ENCODE results near the gene AGFG1. TPM values are rescaled to one million over a fixed set of nuclear protein-coding genes. Genes with fewer than 3 reads are reported as not detected.

AGFG1 gene
- total RNA-seq, 1 experiment from 2014 or later = 122 TPM

GRCh38 chr2:227565080-227565479, 93.1 kb downstream of the AGFG1 start:
- H3K27me3 ChIP-seq (replicated peaks; ENCODE audit: insufficient read depth, low read depth, low read length, poor library complexity) = no peaks in the 10 kb centered on the region
- no peak overlapping the region for H3K4me3 ChIP-seq (ENCODE audit: low read depth, low read length, poor library complexity, severe bottlenecking)
- no peaks in the 10 kb centered on the region for H3K4me1 ChIP-seq (ENCODE audit: insufficient read depth, low read length, poor library complexity, severe bottlenecking)
- no peak overlapping the region for H3K27ac ChIP-seq (ENCODE audit: low read depth, low read length, poor library complexity, severe bottlenecking)
- no peaks in the 10 kb centered on the region for H3K36me3 ChIP-seq (ENCODE audit: insufficient read depth, low read length, poor library complexity, severe bottlenecking)
- DNase-seq (ENCODE audit: low spot score) = no peak
- intact Hi-C loops (cut with micrococcal nuclease; ENCODE audit: unreplicated experiment) = no loop called here
- CTCF ChIA-PET = no interaction called here
- TF ChIP-seq CTCF (conservative IDR thresholded peaks at IDR 0.05; ENCODE audit: low read depth, low read length) (no peak), EZH2 (IDR thresholded peaks at IDR 0.05; ENCODE audit: borderline replicate concordance, low read depth, low read length, poor library complexity, severe bottlenecking) (no peak)
- no TSS peak for BruUV-seq (replicated peaks)
- POLR2A ChIA-PET (ENCODE audit: low non-redundant PET) = no interaction called here
- no peaks in the 10 kb centered on the region for H3K9me3 ChIP-seq (ENCODE audit: low read depth, low read length, poor library complexity, severe bottlenecking)

- TF ChIP-seq CTCF (conservative IDR thresholded peaks at IDR 0.05; ENCODE audit: low read depth, low read length) (no peak), EZH2 (IDR thresholded peaks at IDR 0.05; ENCODE audit: borderline replicate concordance, low read depth, low read length, poor library complexity, severe bottlenecking) (no peak)
- intact Hi-C loops (cut with micrococcal nuclease; ENCODE audit: unreplicated experiment) = no loop called here
- BruUV-seq (replicated peaks) = no TSS peak
- H3K27ac ChIP-seq (ENCODE audit: low read depth, low read length, poor library complexity, severe bottlenecking) = no peak overlapping the region
- no peaks in the 10 kb centered on the region for H3K4me1 ChIP-seq (ENCODE audit: insufficient read depth, low read length, poor library complexity, severe bottlenecking)
- no peaks in the 10 kb centered on the region for H3K36me3 ChIP-seq (ENCODE audit: insufficient read depth, low read length, poor library complexity, severe bottlenecking)
- CTCF ChIA-PET = no interaction called here
- POLR2A ChIA-PET (ENCODE audit: low non-redundant PET) = no interaction called here
- H3K4me3 ChIP-seq (ENCODE audit: low read depth, low read length, poor library complexity, severe bottlenecking) = no peak overlapping the region
- no peaks in the 10 kb centered on the region for H3K9me3 ChIP-seq (ENCODE audit: low read depth, low read length, poor library complexity, severe bottlenecking)
- H3K27me3 ChIP-seq (replicated peaks; ENCODE audit: insufficient read depth, low read depth, low read length, poor library complexity) = no peaks in the 10 kb centered on the region
- no peak for DNase-seq (ENCODE audit: low spot score)
These were observed 94.1 kb downstream of the AGFG1 start for GRCh38 chr2:227566012-227566411.

- TF ChIP-seq EZH2 (IDR thresholded peaks at IDR 0.05; ENCODE audit: borderline replicate concordance, low read depth, low read length, poor library complexity, severe bottlenecking) (no peak), CTCF (conservative IDR thresholded peaks at IDR 0.05; ENCODE audit: low read depth, low read length) (no peak)
- POLR2A ChIA-PET (ENCODE audit: low non-redundant PET) = no interaction called here
- no peak overlapping the region for H3K4me3 ChIP-seq (ENCODE audit: low read depth, low read length, poor library complexity, severe bottlenecking)
- H3K27me3 ChIP-seq (replicated peaks; ENCODE audit: insufficient read depth, low read depth, low read length, poor library complexity) = no peaks in the 10 kb centered on the region
- no peaks in the 10 kb centered on the region for H3K36me3 ChIP-seq (ENCODE audit: insufficient read depth, low read length, poor library complexity, severe bottlenecking)
- H3K4me1 ChIP-seq (ENCODE audit: insufficient read depth, low read length, poor library complexity, severe bottlenecking) = no peaks in the 10 kb centered on the region
- H3K27ac ChIP-seq (ENCODE audit: low read depth, low read length, poor library complexity, severe bottlenecking) = no peak overlapping the region
- BruUV-seq (replicated peaks) = no TSS peak
- CTCF ChIA-PET = no interaction called here
- intact Hi-C loops (cut with micrococcal nuclease; ENCODE audit: unreplicated experiment) = no loop called here
- no peaks in the 10 kb centered on the region for H3K9me3 ChIP-seq (ENCODE audit: low read depth, low read length, poor library complexity, severe bottlenecking)
- DNase-seq (ENCODE audit: low spot score) = no peak
These were observed 96.9 kb downstream of the AGFG1 start for GRCh38 chr2:227568852-227569169.

Measured in A673 (cell line).